Ovary (tissue), 9 donors: ENCODE data around the gene IRS1. TPM values are rescaled to one million over a fixed set of nuclear protein-coding genes. Genes with fewer than 3 reads are reported as not detected.

ENCODE experiments used
- DNase-seq, 5 donors: peaks; one replicate each; pipeline ENCODE4 v3.0.0-alpha.2; 2019 to 2020
- H3K27ac ChIP-seq, 2 donors: fragments of 200-600 bp; one replicate each; pipeline versions ENCODE4 v1.5.1 to v1.8.0; 2019 to 2022
- H3K27me3 ChIP-seq: fragments of 200-600 bp; one replicate; pipeline ENCODE4 v1.8.0; 2022
- H3K36me3 ChIP-seq: fragments of 200-600 bp; sonication (generic); one replicate; pipeline ENCODE4 v1.5.1; 2019
- H3K4me1 ChIP-seq: one replicate; pipeline ENCODE4 v1.8.1; 2013; ENCODE audit warnings: mild to moderate bottlenecking, moderate library complexity; ENCODE audit not compliant: insufficient read depth
- H3K4me3 ChIP-seq: fragments of 200-600 bp; sonication (generic); one replicate; pipeline ENCODE4 v1.5.1; 2017
- H3K9me3 ChIP-seq, 2 donors: fragments of 200-600 bp in 1 of 2; sonication (generic) in 1 of 2; one replicate each; pipeline versions ENCODE4 v1.5.1 to v1.8.1; 2013 to 2019; ENCODE audit warnings: mild to moderate bottlenecking in 1 of 2, moderate library complexity in 1 of 2
- CTCF ChIP-seq, 3 donors: fragments of 450-650 bp in 2 of 3; fragments of 200-600 bp in 1 of 3; IDR thresholded peaks; one replicate each; pipeline versions ENCODE4 v1.5.1 to v1.8.0; 2016 to 2022; ENCODE audit warnings: antibody characterized with exemption in 3 of 3, mild to moderate bottlenecking in 1 of 3
- EP300 ChIP-seq: sonication (generic); formaldehyde crosslinking; IDR thresholded peaks from one replicate; pipeline ENCODE4 v1.6.1; 2017; ENCODE audit warnings: antibody characterized with exemption
- POLR2A ChIP-seq: fragments of 450-650 bp; IDR thresholded peaks from one replicate; pipeline ENCODE4 v1.6.1; 2017; ENCODE audit warnings: antibody characterized with exemption, mild to moderate bottlenecking, moderate library complexity
- WGBS, 3 donors: extraction: QIAGEN DNeasy Blood & Tissue Kit in 1 of 3; methylation state at CpG; one replicate each; pipeline versions ENCODE4 v1.1.5 to v1.1.7; 2013 to 2017; 5-methylcytosine and 5-hydroxymethylcytosine counted together
- intact Hi-C, 4 donors: fragments of 100-400 bp; cut with DNase I; formaldehyde crosslinking; loops; one replicate each; pipeline versions ENCODE4 v1.11.0 to v1.15.1; 2022 to 2023
- polyA plus RNA-seq, 2 donors: library from polyadenylated mRNA; stranded (reverse); fragments of 200-250 nt in 1 of 2; fragments of 350-450 nt in 1 of 2; fragmentation: Illumina TruSeq in 1 of 2; extraction: RNeasy Lipid Tissue Mini Kit (QIAGEN cat#74804) in 1 of 2; gene quantifications; one replicate each; pipeline ENCODE4 v1.2.3, GENCODE V29; 2013 to 2014
- total RNA-seq, 7 donors: library from RNA; depleted of rRNA in 2 of 7; stranded (reverse); fragments of >200 nt in 2 of 7; fragmentation: NEBNext Ultra II Directional in 3 of 7; extraction: Animal tissue kit (Norgen Biotek cat#: 25700) in 3 of 7; gene quantifications; one replicate each; pipeline versions ENCODE4 v1.1.0 to v1.2.4, GENCODE V29; 2016 to 2023
- donor health status: DM: no; HTN: no; CAD: no; lungs with moderate emphysema.
- donor health status: DM: no; HTN: no; CAD: no.
- donor health status: Bipolar disorder and iron deficiency.
- donor health status: DM: yes; HTN: yes; CAD: no.
- donor health status: DM: no; HTN: no; CAD: no.
- donor health status: DM: yes; HTN: yes; CAD: no.

The IRS1 gene
- total and polyA plus RNA-seq, 9 donors: 22.3 to 87.0 (median 44.1) TPM

- H3K4me1 ChIP-seq: peaks cover 10% of the 10 kb centered on the region
- no peak for TF ChIP-seq CTCF (IDR thresholded peaks at IDR 0.05)
- TF ChIP-seq EP300: no peak
- no peak for TF ChIP-seq POLR2A
- no peak for DNase-seq
- no peak overlapping the region for H3K4me3 ChIP-seq
- H3K9me3 ChIP-seq: no peaks in the 10 kb centered on the region
- no peaks in the 10 kb centered on the region for H3K36me3 ChIP-seq
- 15 to 23% (median 20%) methylated on average over 3 of the region's 3 CpGs for WGBS, 3 donors
- intact Hi-C loops: no loop called here
- no peaks in the 10 kb centered on the region for H3K27me3 ChIP-seq
- H3K27ac ChIP-seq: peak overlapping the region; percentile 18 to 90
Observed at GRCh38 chr2:226788881-226789490, 10.6 kb downstream of the IRS1 start.

GRCh38 chr2:226788064-226788463, 11.6 kb downstream of the IRS1 start:
- Histone ChIP-seq H3K4me3 (no peak overlapping the region), H3K9me3 (no peaks in the 10 kb centered on the region), H3K27me3 (no peaks in the 10 kb centered on the region), H3K27ac (peak overlapping the region in 1 of 2 donors; percentile 90), H3K36me3 (no peaks in the 10 kb centered on the region), H3K4me1 (peaks cover 10% of the 10 kb centered on the region)
- intact Hi-C loops: no loop called here
- no peak for DNase-seq
- TF ChIP-seq EP300: no peak
- no peak for TF ChIP-seq POLR2A
- no peak for TF ChIP-seq CTCF (IDR thresholded peaks at IDR 0.05)

GRCh38 chr2:226783885-226784284, 15.7 kb downstream of the IRS1 start:
- Histone ChIP-seq H3K4me3 (no peak overlapping the region), H3K9me3 (no peaks in the 10 kb centered on the region), H3K27me3 (no peaks in the 10 kb centered on the region), H3K4me1 (peaks cover 13% of the 10 kb centered on the region), H3K27ac (no peak overlapping the region), H3K36me3 (no peaks in the 10 kb centered on the region)
- 78 to 95% (median 91%) methylated on average over 2 of the region's 2 CpGs for WGBS, 3 donors
- intact Hi-C loops: no loop called here
- DNase-seq: no peak
- TF ChIP-seq POLR2A (no peak), EP300 (no peak), CTCF (IDR thresholded peaks at IDR 0.05) (no peak)

- intact Hi-C loops: no loop called here
- WGBS, 3 donors: 23 to 31% (median 24%) methylated on average over 5 of the region's 5 CpGs
- peaks cover 17% of the 10 kb centered on the region for H3K4me1 ChIP-seq
- H3K36me3 ChIP-seq: no peaks in the 10 kb centered on the region
- DNase-seq: no peak
- no peaks in the 10 kb centered on the region for H3K27me3 ChIP-seq
- TF ChIP-seq CTCF (IDR thresholded peaks at IDR 0.05) (no peak), POLR2A (no peak), EP300 (no peak)
- H3K9me3 ChIP-seq: no peaks in the 10 kb centered on the region
- H3K27ac ChIP-seq: peak overlapping the region in 1 of 2 donors; percentile 53
- H3K4me3 ChIP-seq: no peak overlapping the region
Observed at GRCh38 chr2:226782092-226782713, 17.4 kb downstream of the IRS1 start.
